ENCODE results near the gene RABGGTA.
A peak's percentile ranks its signal among the peaks of the same experiment; 100 is the strongest.

Gene RABGGTA, protein sequence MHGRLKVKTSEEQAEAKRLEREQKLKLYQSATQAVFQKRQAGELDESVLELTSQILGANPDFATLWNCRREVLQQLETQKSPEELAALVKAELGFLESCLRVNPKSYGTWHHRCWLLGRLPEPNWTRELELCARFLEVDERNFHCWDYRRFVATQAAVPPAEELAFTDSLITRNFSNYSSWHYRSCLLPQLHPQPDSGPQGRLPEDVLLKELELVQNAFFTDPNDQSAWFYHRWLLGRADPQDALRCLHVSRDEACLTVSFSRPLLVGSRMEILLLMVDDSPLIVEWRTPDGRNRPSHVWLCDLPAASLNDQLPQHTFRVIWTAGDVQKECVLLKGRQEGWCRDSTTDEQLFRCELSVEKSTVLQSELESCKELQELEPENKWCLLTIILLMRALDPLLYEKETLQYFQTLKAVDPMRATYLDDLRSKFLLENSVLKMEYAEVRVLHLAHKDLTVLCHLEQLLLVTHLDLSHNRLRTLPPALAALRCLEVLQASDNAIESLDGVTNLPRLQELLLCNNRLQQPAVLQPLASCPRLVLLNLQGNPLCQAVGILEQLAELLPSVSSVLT

DNA sequence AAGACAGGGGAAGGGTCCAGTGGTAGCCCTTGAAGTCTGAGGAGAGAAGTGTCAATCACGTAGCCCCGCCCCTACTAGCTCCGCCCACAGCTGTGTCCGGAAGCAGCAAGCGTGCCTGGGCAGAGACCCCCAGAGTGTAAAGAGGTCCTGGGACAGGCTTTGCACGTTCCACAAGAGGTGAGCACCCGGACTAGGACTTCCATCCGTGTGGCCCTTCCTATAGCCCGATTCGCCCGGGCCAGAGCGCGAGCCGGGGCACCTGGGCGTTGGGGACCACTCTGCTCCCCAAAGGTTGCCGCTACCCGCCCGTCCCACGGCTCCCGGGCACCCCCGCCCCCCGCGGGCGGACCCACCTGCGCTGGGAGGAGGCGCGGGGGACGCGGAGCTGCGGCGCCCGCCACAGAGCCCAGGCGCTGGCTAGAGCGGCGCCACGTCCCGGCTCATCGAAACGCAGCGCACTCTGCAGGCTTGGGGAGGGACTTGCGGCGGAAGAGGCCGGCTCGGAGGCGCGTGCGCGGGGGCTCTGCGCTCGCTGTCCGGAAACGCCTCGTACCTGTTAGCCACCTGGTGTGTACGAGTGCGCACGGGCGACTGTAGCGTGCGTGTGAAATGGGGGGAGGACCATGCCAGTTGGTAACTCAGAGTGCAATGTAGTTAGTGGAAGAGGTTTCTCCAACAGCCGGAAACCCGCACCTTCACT lies at the start of gene RABGGTA:
Gene RABGGTA (minus strand): TSS at position 464 of the 700 bp plus-strand sequence. CDS start 482 bp downstream, outside the sequence.
- DNase-seq (ENCODE audit: low spot score) = peak; percentile 97

DNA sequence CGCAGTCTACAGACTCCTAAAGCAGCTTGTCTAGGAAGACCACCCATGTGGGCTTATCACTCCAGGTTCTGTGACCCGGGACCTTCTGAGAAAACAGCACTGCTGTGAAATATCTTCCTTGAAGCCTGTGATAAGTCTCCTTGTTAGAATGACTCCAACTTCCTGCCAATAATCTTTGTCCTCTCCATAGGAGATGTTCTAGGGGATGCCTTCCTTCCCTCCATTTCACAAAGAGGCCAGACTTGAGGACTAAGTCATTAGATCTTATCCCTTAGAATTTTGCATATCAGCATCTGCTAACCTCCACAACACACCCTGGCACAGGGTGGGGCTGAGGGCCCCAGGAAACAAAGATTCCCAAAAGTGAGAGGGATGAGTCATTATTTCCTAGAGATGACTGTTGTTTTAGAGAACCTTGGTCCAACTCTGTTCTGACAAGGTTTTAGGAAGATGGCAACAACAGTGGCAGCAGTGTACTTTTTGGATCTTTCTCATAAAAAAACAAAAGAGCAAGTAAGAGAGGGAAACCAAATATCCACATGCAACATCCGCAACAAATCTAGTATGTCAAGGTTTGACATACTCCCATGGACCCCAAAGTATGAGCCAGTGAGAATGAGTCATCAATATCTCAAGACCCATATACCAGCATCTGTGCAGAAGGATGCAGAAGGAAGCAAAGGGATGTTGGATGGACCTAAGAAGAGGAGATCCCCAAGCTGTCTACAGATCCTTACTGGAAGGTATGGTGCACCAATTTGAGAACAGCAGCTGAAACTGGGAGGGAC lies 45.9 kb upstream of the RABGGTA start:
- DNase-seq (ENCODE audit: low spot score) = peak; percentile 59

DNA sequence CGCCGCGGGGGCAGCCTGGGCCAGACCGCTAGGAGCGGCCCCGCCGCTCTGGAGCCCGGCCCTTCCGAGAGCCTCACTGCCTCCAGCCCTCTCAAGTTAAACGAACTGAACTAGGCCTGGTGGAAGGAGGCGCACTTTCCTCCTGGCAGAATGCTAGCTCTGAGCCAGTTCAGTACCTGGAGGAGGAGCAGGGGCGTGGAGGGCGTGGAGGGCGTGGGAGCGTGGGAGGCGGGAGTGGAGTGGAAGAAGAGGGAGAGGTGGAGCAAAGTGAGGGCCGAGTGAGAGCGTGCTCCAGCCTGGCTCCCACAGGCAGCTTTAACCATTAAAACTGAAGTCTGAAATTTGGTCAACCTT lies 45.2 kb upstream of the RABGGTA start:
- DNase-seq (ENCODE audit: low spot score) = no peak

DNA sequence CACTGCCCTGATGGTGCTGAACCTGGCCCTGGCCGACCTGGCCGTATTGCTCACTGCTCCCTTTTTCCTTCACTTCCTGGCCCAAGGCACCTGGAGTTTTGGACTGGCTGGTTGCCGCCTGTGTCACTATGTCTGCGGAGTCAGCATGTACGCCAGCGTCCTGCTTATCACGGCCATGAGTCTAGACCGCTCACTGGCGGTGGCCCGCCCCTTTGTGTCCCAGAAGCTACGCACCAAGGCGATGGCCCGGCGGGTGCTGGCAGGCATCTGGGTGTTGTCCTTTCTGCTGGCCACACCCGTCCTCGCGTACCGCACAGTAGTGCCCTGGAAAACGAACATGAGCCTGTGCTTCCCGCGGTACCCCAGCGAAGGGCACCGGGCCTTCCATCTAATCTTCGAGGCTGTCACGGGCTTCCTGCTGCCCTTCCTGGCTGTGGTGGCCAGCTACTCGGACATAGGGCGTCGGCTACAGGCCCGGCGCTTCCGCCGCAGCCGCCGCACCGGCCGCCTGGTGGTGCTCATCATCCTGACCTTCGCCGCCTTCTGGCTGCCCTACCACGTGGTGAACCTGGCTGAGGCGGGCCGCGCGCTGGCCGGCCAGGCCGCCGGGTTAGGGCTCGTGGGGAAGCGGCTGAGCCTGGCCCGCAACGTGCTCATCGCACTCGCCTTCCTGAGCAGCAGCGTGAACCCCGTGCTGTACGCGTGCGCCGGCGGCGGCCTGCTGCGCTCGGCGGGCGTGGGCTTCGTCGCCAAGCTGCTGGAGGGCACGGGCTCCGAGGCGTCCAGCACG lies 44.6 kb upstream of the RABGGTA start:
- peak; percentile 47 for DNase-seq (ENCODE audit: low spot score)

DNA sequence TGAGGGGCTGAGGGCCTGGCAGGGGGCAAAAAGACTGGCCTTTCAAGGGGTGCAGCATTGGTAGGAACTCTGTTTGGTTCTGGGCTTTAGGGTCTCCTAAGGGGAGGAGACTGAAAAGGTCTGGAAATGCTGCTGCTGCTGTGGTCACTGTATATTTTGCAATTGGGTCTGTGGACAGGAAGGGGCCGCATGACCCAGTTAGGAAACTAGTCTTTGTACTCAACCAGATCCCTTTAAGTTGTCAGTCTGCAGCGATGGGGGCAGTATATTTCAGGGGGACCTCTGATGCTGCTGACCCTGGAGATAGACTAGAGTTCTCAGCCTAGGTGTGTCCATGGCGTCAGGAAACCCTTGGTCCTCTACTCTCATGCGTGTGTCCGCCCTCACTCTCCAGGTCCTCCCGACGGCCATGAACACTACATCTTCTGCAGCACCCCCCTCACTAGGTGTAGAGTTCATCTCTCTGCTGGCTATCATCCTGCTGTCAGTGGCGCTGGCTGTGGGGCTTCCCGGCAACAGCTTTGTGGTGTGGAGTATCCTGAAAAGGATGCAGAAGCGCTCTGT lies 43.9 kb upstream of the RABGGTA start:
- DNase-seq (ENCODE audit: low spot score) = no peak

DNA sequence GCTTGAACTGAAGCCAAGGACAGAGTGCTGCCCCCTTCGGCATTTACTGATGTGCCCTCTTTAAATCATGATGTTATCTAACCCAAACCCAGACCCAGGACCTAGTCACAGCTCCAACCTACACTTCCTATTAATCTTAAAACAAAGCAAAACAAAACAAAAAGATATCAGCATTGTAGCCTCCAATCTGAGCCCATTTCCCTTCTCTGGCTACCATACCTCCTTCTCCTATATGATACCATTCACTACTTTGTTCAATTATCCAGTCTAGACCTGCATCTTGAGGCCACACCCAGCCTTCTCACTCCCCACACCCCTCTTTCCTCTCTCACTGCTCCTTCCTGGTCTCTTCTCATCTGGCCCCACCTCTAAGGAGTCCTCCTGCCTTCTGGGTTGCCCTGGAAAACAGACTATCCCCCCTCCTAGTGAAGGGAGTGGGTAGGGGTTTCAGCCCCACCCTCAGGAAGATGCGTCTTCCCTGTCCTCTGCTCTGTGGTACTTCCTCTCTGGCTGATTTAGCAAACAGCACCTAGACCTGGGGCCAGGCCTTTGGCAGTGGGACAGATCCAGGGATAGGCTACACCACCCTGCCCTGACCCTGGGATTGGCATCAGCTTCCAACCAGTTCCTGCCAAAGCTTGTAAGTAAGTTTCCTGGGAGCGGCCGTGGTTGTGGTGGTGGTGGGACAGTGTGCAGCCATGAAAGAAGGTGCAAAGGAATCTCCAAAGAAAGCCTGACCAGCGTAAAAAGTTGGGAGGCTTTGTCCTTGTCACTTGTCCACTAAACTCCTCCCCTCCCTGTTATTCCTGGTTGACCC lies 43.2 kb upstream of the RABGGTA start:
- DNase-seq (ENCODE audit: low spot score) = no peak

DNA sequence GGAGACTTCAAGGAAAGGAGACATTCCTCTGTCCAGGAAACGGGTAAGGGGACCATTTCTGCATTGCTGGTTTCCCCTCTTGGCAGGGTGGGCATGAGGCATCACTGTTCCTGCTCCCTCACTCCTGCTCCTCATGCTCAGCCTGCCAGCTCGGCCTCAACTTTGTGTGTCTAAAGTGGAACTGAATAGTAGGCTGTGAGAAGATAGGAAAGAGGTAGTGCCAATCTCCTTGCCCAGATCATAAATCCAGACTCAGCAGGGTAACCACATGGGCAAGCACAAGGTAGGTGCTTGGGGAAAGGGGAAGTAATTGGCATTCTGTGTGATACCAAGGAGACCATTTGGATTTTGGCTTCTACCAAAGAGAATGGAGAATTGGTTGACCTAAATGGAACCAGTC lies 42.5 kb upstream of the RABGGTA start:
- DNase-seq (ENCODE audit: low spot score) = no peak

DNA sequence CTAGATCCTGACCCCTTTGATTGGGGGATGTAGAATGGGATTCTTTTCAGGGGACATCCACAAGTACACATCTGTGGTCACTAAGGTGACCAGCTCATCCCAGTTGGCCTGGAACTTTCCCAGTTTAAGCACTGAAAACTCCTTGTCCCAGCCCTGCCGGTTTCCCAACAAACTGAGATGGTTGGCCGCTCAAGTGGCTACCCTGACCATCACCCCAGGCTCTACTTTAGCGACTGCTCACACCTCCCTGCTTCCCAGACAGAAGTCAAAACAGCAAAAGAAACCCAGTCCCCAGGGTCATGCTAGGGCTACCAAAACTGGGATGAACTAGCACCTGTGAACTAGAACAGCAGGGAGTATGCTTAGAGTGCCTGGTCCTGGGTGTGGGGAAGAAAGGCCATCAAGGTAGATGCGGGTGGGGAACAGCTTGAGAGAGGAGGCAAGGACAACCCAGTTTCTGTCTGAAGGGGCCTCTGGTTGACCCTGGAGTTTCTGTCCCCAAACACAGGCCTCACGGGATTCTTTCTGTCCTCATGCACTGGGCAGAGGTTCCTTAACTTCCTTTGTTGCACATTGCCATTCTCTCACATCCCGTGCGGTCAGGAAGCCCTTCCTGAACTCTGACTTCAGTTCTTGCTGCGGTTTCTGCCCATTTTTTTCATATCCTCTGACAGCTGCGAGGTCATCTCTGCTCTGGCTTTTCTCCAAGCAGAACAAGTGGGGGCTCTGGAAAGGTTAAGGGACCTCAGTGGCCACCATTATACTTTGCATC lies 41.5 kb upstream of the RABGGTA start:
- DNase-seq (ENCODE audit: low spot score) = no peak

DNA sequence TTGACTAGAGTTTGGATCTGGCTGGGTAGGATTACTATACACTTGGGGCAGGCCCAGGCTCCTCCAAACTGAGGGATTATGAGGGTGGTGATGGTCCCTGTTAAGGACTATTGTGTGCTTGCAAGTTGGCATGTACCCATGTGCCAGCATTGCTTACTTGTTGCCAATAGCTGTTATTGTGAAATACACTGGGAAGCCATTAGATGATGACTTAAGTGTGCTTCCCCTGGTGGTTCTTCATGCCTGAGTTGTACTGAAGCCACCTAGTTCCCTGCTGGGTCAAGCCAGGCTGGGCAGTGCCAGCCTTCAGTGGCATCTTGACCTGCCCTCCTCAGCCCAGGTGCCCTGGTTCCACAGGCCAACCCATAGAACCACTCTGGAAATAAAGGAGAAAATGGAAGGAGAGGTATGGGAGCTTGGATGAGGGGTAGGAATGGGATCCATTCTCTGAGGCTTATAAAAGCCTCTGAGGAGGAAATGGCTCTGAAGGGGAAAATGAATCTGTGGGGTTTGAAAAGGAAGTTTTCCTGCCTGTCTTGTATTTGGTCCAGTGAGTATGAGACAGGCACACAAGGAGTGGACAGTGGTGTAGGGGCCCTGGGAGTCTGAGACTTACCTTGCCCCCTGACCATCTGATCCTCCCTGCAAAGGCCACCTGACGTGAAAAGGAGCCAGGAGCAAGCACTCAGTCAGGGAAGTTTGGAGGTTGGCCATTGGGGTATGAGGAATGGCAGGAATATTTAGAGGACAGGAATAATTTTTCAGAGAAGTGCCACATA lies 40.6 kb upstream of the RABGGTA start:
- no peak for DNase-seq (ENCODE audit: low spot score)

DNA sequence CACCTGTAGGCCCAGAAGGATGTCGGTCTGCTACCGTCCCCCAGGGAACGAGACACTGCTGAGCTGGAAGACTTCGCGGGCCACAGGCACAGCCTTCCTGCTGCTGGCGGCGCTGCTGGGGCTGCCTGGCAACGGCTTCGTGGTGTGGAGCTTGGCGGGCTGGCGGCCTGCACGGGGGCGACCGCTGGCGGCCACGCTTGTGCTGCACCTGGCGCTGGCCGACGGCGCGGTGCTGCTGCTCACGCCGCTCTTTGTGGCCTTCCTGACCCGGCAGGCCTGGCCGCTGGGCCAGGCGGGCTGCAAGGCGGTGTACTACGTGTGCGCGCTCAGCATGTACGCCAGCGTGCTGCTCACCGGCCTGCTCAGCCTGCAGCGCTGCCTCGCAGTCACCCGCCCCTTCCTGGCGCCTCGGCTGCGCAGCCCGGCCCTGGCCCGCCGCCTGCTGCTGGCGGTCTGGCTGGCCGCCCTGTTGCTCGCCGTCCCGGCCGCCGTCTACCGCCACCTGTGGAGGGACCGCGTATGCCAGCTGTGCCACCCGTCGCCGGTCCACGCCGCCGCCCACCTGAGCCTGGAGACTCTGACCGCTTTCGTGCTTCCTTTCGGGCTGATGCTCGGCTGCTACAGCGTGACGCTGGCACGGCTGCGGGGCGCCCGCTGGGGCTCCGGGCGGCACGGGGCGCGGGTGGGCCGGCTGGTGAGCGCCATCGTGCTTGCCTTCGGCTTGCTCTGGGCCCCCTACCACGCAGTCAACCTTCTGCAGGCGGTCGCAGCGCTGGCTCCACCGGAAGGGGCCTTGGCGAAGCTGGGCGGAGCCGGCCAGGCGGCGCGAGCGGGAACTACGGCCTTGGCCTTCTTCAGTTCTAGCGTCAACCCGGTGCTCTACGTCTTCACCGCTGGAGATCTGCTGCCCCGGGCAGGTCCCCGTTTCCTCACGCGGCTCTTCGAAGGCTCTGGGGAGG lies 39.5 kb upstream of the RABGGTA start, which contains the start of gene LTB4R:
Gene LTB4R (plus strand): TSS at position 857 of the 959 bp plus-strand sequence. CDS start 4,150 bp downstream, outside the sequence.
- peak; percentile 92 for DNase-seq (ENCODE audit: low spot score)

DNA sequence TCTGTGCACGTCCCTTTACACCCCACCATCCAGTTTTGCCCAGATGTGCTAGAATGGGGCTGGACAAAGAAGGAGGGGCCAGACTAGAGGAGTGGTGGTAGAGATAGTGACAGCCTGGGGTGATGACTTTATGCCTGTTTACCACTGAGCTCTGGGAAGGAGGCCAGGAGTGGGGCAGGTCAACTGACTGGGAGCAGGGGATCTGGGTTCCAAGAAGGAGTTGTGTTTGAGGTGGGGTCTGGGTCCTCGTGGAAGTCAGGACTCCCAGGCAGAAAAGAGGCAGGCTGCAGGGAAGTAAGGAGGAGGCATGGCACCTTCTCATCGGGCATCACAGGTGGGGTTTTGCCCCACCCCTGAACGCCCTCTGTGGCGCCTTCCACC lies 38.9 kb upstream of the RABGGTA start:
- DNase-seq (ENCODE audit: low spot score) = no peak

DNA sequence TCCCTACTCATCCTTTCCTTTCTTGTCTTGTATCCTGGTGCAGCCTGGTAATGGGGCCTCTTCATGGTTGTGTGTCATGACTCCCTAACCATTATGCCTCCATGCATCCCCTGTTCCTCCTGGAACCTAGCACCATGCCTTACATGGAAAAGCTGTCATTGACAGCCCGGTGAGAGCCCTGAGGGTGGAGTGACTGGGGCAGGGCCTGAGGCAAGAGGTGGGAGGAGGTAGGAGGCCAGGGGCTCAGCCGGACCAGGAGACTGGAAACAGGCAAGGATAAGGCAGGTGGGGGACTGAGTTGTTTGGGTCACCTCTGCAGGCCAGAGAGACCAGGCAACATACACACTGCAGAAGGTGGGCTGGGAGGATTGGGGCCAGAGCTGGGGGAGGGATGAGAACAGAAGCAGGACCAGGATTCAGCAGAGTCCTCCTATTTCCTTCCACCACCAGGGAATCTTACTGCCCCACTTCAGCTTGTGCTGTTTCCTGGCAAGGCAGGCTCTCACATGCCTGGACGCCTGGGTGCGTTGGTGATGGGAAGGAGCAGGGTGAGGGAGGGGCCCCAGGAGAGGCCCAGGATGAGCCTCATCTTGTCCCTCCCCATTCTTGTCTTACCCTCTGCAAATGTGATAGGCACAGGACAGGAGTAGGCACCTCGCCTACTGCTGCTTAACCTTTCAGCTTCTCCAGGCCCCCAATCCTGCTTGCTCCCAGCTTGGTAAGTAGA lies 38.3 kb upstream of the RABGGTA start, which contains the start of gene LTB4R2:
Gene LTB4R2 (plus strand): TSS at position 603 of the 727 bp plus-strand sequence. CDS start 525 bp downstream, outside the sequence.
- no peak for DNase-seq (ENCODE audit: low spot score)

DNA sequence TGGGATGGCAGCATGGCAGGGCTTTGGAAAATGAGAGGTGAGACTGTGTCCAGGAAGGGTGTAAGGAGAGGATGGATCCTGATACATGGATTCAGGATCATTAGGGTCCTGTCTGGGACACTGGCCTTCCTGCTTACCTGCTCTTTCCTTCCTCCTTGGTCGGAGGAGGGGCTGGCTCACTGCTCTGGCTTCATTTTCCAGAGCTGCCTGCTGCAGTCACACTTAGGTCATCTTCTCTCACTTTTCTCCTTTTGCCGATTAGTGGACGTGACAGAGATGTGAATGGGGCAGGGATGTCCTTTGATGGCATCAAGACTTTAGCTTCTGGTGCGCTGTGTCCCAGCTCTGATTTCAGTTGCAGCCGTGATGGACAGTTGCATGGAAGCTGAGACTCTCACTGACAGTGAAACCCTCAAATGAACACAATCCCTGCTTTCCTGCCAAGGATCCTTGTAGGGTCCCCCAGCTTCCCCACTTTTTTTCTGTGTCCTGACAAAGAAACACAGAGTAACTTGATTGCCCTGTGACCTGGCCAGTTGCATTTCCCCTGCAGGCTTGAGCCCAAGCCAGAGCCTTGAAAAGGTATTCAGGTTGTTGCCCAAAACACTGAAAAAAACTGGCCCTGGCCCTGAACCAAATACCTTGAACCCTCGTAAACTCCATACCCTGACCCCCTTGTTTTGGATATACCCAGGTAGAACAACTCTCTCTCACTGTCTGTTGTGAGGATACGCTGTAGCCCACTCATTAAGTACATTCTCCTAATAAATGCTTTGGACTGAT lies 37.1 kb upstream of the RABGGTA start:
- no peak for DNase-seq (ENCODE audit: low spot score)

DNA sequence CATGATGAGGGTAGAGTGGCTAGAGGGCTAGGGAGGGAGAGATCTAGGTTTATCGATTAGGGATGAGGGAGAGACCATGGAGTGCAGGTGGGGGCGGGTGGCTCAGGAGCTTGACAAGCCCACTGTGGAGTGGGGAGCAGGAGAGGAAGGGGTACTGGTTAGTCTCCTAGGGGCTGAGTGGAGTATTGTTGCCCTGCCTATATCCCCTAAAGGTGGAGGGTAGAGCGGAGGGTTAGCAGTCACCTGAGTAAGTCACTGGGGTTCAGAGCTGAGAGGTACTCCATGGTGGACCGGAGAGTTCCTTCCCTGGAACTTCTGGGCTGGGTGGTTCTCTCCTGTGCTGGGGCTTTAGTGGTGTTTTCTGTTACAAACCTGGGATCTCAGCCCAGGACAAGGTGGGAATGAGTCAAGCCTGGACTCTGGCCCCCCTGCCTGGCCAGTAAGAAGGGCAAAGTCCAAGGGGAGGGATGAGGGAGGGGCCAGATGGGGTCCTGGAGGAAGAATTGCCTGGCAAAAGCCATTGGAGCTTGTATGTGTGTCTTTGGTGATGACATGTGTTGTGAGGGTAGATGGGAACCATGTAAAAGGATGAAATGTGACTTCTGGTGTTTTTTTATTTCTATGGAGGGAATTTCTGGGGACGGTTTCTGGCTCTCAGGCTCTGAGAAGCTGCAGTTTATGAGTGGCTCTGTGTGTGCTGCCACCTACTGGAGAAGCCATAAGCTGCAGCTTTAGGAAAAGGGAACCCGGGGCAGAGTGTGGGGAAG lies 36.4 kb upstream of the RABGGTA start, which contains the start of gene CIDEB:
Gene CIDEB (minus strand): TSS at position 403 of the 767 bp plus-strand sequence. CDS start 119 bp downstream, at position 284.
- DNase-seq (ENCODE audit: low spot score) = peak; percentile 80

DNA sequence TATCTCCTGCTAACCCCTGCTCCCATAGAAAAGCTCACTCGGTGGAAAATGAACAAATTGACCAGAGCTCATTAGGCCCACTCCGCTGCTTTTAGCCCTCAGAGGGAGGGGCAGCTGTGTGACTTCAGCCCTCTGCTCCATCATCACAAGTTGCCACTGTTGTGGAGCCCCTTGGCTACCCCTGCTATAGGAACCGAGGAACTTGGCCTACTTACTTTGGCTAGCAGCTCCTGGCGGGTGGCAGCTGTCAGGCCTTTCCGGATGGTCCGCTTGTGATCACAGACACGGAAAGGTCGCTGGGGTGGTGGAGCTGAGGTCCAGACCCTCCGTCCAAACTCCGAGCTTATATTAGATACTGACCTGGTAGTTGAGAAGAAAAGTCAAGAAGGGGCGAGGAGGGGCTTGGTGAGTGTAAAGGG lies 35.8 kb upstream of the RABGGTA start:
- no peak for DNase-seq (ENCODE audit: low spot score)
